Keratinocyte (primary cell): Measurements from ENCODE around the gene FOXK1. TPM values are rescaled to one million over a fixed set of nuclear protein-coding genes. Genes with fewer than 3 reads are reported as not detected.

Experiments
- DNase-seq: peaks from one replicate; pipeline ENCODE4 v3.0.0-alpha.2; 2011; ENCODE audit warnings: low read depth, missing footprints, low spot score
- FAIRE-seq: peaks from 2 replicates; lab custom pipeline; 2011; peaks lifted over from hg19 to GRCh38; lab: Jason Lieb, UNC
- H2AFZ ChIP-seq: 2 replicates; pipeline ENCODE4 v1.6.0; 2012; ENCODE audit warnings: low read length, control low read depth, inconsistent platforms; ENCODE audit not compliant: control insufficient read depth
- H3K27ac ChIP-seq: 2 replicates; pipeline ENCODE4 v1.5.1; 2011; ENCODE audit warnings: low read length; ENCODE audit not compliant: control insufficient read depth, insufficient read depth
- H3K27me3 ChIP-seq: 3 replicates; pipeline ENCODE4 v1.6.0; 2011; ENCODE audit warnings: low read length; ENCODE audit not compliant: control insufficient read depth, insufficient read depth; ENCODE audit errors: extremely low read depth
- H3K36me3 ChIP-seq, 2 experiments: 2 replicates in 1 of 2; 3 replicates in 1 of 2; pipeline ENCODE4 v1.5.1; 2011; ENCODE audit warnings: low read length in 2 of 2, mild to moderate bottlenecking in 1 of 2; ENCODE audit not compliant: control insufficient read depth in 2 of 2, insufficient read depth in 2 of 2; ENCODE audit errors: extremely low read depth in 1 of 2
- H3K4me1 ChIP-seq: 3 replicates; pipeline ENCODE4 v1.5.1; 2011; ENCODE audit warnings: low read length; ENCODE audit not compliant: control insufficient read depth, insufficient read depth; ENCODE audit errors: extremely low read depth
- H3K4me2 ChIP-seq: 3 replicates; pipeline ENCODE4 v1.6.0; 2011; ENCODE audit warnings: low read depth, low read length; ENCODE audit not compliant: control insufficient read depth, insufficient read depth; ENCODE audit errors: extremely low read depth
- H3K4me3 ChIP-seq, 3 experiments: fragments of 200-600 bp in 1 of 3; sonication (generic) in 1 of 3; 2 replicates in 2 of 3; 3 replicates in 1 of 3; pipeline ENCODE4 v1.5.1; 2011 to 2016; ENCODE audit warnings: low read length in 3 of 3, mild to moderate bottlenecking in 3 of 3, control low read depth in 2 of 3, inconsistent platforms in 1 of 3, low read depth in 1 of 3, mixed read lengths in 1 of 3, mixed run types in 1 of 3, moderate library complexity in 1 of 3; ENCODE audit not compliant: control insufficient read depth in 2 of 3, insufficient read depth in 2 of 3; ENCODE audit errors: extremely low read depth in 1 of 3
- H3K79me2 ChIP-seq: 2 replicates; pipeline ENCODE4 v1.6.0; 2012; ENCODE audit warnings: low read length; ENCODE audit not compliant: control insufficient read depth, insufficient read depth
- H3K9ac ChIP-seq: 3 replicates; pipeline ENCODE4 v1.6.0; 2011; ENCODE audit warnings: low read length; ENCODE audit not compliant: control insufficient read depth, insufficient read depth; ENCODE audit errors: extremely low read depth
- H3K9me1 ChIP-seq: 3 replicates; pipeline ENCODE4 v1.6.0; 2011; ENCODE audit warnings: low read length; ENCODE audit not compliant: control insufficient read depth, insufficient read depth; ENCODE audit errors: extremely low read depth
- H3K9me3 ChIP-seq: 2 replicates; pipeline ENCODE4 v1.5.1; 2012; ENCODE audit warnings: low read depth, low read length; ENCODE audit not compliant: control insufficient read depth
- H4K20me1 ChIP-seq: 3 replicates; pipeline ENCODE4 v1.6.0; 2011; ENCODE audit warnings: low read length; ENCODE audit not compliant: control insufficient read depth, insufficient read depth; ENCODE audit errors: extremely low read depth
- CTCF ChIP-seq, 3 experiments: IDR thresholded peaks in 1 of 3; conservative IDR thresholded peaks in 1 of 3; optimal IDR thresholded peaks in 1 of 3; 2 replicates in 2 of 3; 3 replicates in 1 of 3; pipeline versions ENCODE3 to v1.5.1; 2011; ENCODE audit warnings: low read length in 3 of 3, mild to moderate bottlenecking in 3 of 3, moderate library complexity in 2 of 3, control low read depth in 1 of 3, inconsistent platforms in 1 of 3; ENCODE audit not compliant: insufficient read depth in 2 of 3; ENCODE audit errors: extremely low read depth in 1 of 3
- EZH2 ChIP-seq: IDR thresholded peaks from one replicate; pipeline ENCODE4 v1.6.1; 2012; ENCODE audit warnings: inconsistent platforms, mild to moderate bottlenecking, low read length, moderate library complexity
- dilution Hi-C: fragments of 300-500 bp; cut with MboI; formaldehyde crosslinking; loops from one replicate; pipeline ENCODE4 v1.7.0; 2020; ENCODE audit warnings: low sequenced_read_pairs; ENCODE audit not compliant: extremely low pct_ligation_motif_present
- polyA plus RNA-seq, 5 experiments: library from polyadenylated mRNA; depleted of rRNA in 3 of 5; stranded (reverse) in 3 of 5; stranded (forward) in 1 of 5; unstranded in 1 of 5; fragments of >200 nt; gene quantifications; 1 replicate in 1 of 5; 2 replicates in 3 of 5; 3 replicates in 1 of 5; pipeline versions ENCODE4 v1.2.1 to v1.2.3, GENCODE V29; 2011 to 2012; ENCODE audit warnings: missing spikeins in 2 of 5, low read depth in 1 of 5, low replicate concordance in 1 of 5

Gene FOXK1
- polyA plus RNA-seq, 1 donor (not counting 4 experiments of a cell fraction or from before 2014, with no cell fraction given): 4.4 TPM

- FAIRE-seq: no peak
- Histone ChIP-seq H3K9ac (no peak overlapping the region), H3K36me3 (peaks cover 15 to 17% of the 10 kb centered on the region in 2 experiments), H3K4me3 (no peak overlapping the region), H3K27ac (no peak overlapping the region), H3K27me3 (no peaks in the 10 kb centered on the region), H4K20me1 (peaks cover 4% of the 10 kb centered on the region), H2AFZ (no peak overlapping the region), H3K79me2 (peaks cover 37% of the 10 kb centered on the region), H3K9me1 (no peaks in the 10 kb centered on the region), H3K4me2 (no peak overlapping the region), H3K9me3 (no peaks in the 10 kb centered on the region), H3K4me1 (peaks cover 19% of the 10 kb centered on the region)
- no peak for DNase-seq
- TF ChIP-seq EZH2 (no peak), CTCF (optimal IDR thresholded peaks at IDR 0.05 in 1 of 3, IDR thresholded peaks at IDR 0.05 in 1 of 3, conservative IDR thresholded peaks at IDR 0.05 in 1 of 3; ENCODE audit: extremely low read depth in 1 of 3, insufficient read depth in 2 of 3, low read length in 3 of 3) (no peak)
- dilution Hi-C loops: no loop called here
Measured at GRCh38 chr7:4742852-4743251, 60.8 kb downstream of the FOXK1 start.

GRCh38 chr7:4744391-4745264 is 62.5 kb downstream of the FOXK1 start:
- H2AFZ ChIP-seq: no peak overlapping the region
- peak; percentile 71 for FAIRE-seq
- H3K27me3 ChIP-seq: no peaks in the 10 kb centered on the region
- H3K27ac ChIP-seq: peak overlapping the region; percentile 97
- no peaks in the 10 kb centered on the region for H3K9me3 ChIP-seq
- peaks cover 43% of the 10 kb centered on the region for H3K79me2 ChIP-seq
- no peak for TF ChIP-seq CTCF (optimal IDR thresholded peaks at IDR 0.05 in 1 of 3, IDR thresholded peaks at IDR 0.05 in 1 of 3, conservative IDR thresholded peaks at IDR 0.05 in 1 of 3; ENCODE audit: extremely low read depth in 1 of 3, insufficient read depth in 2 of 3, low read length in 3 of 3)
- TF ChIP-seq EZH2: no peak
- DNase-seq: peak; percentile 88
- H3K9me1 ChIP-seq: no peaks in the 10 kb centered on the region
- peaks cover 19% of the 10 kb centered on the region for H3K4me1 ChIP-seq
- no peaks in the 10 kb centered on the region for H4K20me1 ChIP-seq
- peak overlapping the region in 2 of 3 experiments; percentile 23 to 24 for H3K4me3 ChIP-seq
- H3K36me3 ChIP-seq: peaks cover 15 to 21% of the 10 kb centered on the region in 2 experiments
- dilution Hi-C loops: no loop called here
- H3K9ac ChIP-seq: peak overlapping the region; percentile 85
- H3K4me2 ChIP-seq: peak overlapping the region; percentile 99
